Measurements from ENCODE around the gene HBB. TPM values are rescaled to one million over a fixed set of nuclear protein-coding genes. Genes with fewer than 3 reads are reported as not detected.

Gene HBB
- polyA plus RNA-seq, 2 of the 4 experiments (the other 2 are of a cell fraction) = not detected

DNA sequence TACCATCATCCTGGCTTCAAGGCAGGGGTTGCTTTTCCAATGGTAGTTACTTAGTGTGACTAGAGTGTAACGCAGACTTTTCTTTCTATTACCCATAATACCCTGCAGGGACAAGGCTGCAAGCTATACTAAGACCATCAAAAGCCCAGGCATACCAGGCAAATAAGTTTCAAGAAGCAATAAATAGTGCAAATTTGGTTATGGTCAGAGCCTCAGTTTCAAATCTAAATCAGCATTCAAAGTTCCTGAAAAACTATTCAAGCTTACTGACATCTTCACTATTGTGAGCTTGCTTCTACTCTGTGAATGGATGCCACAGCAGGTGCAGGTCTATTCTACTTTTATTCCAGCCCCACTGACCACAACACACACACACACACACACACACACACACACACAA, 2.5 kb upstream of the HBB start:
- no peak for DNase-seq (ENCODE audit: low read depth in 1 of 2, low spot score in 1 of 2)
- FAIRE-seq = no peak
- POLR2A ChIA-PET = no interaction called here
- ATAC-seq = no peak
- H3K4me1 ChIP-seq = no peaks in the 10 kb centered on the region
- H3K9me3 ChIP-seq = no peaks in the 10 kb centered on the region
- no peak for TF ChIP-seq CHD2 (IDR thresholded peaks at IDR 0.05; ENCODE audit: low read length, partially characterized antibody)
- no peak for TF ChIP-seq TP53 (CRISPR knock-in tag; IDR thresholded peaks at IDR 0.05)
- no peak for TF ChIP-seq EHF (CRISPR knock-in tag; IDR thresholded peaks at IDR 0.05)
- TF ChIP-seq SMC3 (IDR thresholded peaks at IDR 0.05) = no peak
- TF ChIP-seq RCOR1 (IDR thresholded peaks at IDR 0.05; ENCODE audit: low read depth, low read length) = no peak
- TF ChIP-seq FOSB (CRISPR knock-in tag; IDR thresholded peaks at IDR 0.05) = no peak
- TF ChIP-seq FOSL2 (IDR thresholded peaks at IDR 0.05) = no peak
- no peak for TF ChIP-seq FOSL2 (CRISPR knock-in tag; IDR thresholded peaks at IDR 0.05)
- TF ChIP-seq ZSCAN20 (CRISPR knock-in tag; IDR thresholded peaks at IDR 0.05) = no peak
- no peak for TF ChIP-seq HOXA7 (CRISPR knock-in tag; IDR thresholded peaks at IDR 0.05)
- TF ChIP-seq, protein P1, sequence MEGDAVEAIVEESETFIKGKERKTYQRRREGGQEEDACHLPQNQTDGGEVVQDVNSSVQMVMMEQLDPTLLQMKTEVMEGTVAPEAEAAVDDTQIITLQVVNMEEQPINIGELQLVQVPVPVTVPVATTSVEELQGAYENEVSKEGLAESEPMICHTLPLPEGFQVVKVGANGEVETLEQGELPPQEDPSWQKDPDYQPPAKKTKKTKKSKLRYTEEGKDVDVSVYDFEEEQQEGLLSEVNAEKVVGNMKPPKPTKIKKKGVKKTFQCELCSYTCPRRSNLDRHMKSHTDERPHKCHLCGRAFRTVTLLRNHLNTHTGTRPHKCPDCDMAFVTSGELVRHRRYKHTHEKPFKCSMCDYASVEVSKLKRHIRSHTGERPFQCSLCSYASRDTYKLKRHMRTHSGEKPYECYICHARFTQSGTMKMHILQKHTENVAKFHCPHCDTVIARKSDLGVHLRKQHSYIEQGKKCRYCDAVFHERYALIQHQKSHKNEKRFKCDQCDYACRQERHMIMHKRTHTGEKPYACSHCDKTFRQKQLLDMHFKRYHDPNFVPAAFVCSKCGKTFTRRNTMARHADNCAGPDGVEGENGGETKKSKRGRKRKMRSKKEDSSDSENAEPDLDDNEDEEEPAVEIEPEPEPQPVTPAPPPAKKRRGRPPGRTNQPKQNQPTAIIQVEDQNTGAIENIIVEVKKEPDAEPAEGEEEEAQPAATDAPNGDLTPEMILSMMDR (IDR thresholded peaks at IDR 0.05) = no peak
- TF ChIP-seq RFX5 (IDR thresholded peaks at IDR 0.05) = no peak
- TF ChIP-seq EHMT2 (IDR thresholded peaks at IDR 0.05; ENCODE audit: low read depth) = no peak
- TF ChIP-seq TFCP2L1 (CRISPR knock-in tag; IDR thresholded peaks at IDR 0.05) = no peak
- no peak for TF ChIP-seq JUN (IDR thresholded peaks at IDR 0.05)
- TF ChIP-seq NPAS2 (CRISPR knock-in tag; IDR thresholded peaks at IDR 0.05; ENCODE audit: borderline replicate concordance) = no peak
- TF ChIP-seq, protein P2, sequence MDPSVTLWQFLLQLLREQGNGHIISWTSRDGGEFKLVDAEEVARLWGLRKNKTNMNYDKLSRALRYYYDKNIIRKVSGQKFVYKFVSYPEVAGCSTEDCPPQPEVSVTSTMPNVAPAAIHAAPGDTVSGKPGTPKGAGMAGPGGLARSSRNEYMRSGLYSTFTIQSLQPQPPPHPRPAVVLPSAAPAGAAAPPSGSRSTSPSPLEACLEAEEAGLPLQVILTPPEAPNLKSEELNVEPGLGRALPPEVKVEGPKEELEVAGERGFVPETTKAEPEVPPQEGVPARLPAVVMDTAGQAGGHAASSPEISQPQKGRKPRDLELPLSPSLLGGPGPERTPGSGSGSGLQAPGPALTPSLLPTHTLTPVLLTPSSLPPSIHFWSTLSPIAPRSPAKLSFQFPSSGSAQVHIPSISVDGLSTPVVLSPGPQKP (IDR thresholded peaks at IDR 0.05; ENCODE audit: low read depth, low read length) = no peak
- TF ChIP-seq SREBF2 (IDR thresholded peaks at IDR 0.05) = no peak
- TF ChIP-seq HOXB5 (CRISPR knock-in tag; IDR thresholded peaks at IDR 0.05) = no peak
- no peak for TF ChIP-seq HEYL (CRISPR knock-in tag; IDR thresholded peaks at IDR 0.05)
- TF ChIP-seq, protein P3, sequence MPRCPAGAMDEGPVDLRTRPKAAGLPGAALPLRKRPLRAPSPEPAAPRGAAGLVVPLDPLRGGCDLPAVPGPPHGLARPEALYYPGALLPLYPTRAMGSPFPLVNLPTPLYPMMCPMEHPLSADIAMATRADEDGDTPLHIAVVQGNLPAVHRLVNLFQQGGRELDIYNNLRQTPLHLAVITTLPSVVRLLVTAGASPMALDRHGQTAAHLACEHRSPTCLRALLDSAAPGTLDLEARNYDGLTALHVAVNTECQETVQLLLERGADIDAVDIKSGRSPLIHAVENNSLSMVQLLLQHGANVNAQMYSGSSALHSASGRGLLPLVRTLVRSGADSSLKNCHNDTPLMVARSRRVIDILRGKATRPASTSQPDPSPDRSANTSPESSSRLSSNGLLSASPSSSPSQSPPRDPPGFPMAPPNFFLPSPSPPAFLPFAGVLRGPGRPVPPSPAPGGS (IDR thresholded peaks at IDR 0.05) = no peak
- H3K27ac ChIP-seq = no peak overlapping the region
- no peak overlapping the region for H3K4me3 ChIP-seq
- no peak overlapping the region for H3K4me2 ChIP-seq
- WGBS (ENCODE audit: missing lambda C conversion rate) = 85% methylated on average over 1 of the region's 1 CpG
- CTCF ChIA-PET = interaction anchor here (0.8 kb wide), 1 partner anchor 22 kb away, joined by 4 read pairs; no protein-coding TSS in a partner anchor

DNA sequence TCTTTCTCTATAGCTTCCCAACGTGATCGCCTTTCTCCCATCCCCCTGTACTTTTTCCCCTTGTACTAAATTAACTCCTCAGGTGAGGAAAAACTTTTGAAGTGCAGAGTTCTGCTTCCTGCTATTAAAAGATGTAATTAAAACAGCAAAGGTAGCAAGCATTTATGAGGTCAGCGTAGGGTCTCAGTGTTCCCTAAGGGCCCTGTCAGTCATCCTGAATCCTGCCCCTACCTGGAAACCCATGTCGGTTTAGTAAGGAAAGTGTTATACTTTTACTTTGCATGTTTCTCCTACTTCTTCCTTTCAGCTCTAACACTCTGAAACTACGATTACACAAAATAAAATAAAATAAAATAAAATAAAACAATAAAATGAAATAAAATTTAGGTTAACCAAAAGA, 1.3 kb upstream of the HBB start:
- ChIA-PET POLR2A (no interaction called here), CTCF (interaction anchor here (1.0 kb wide), 1 partner anchor 24 kb away, joined by 3 read pairs; no protein-coding TSS in a partner anchor)
- DNase-seq (ENCODE audit: low read depth in 1 of 2, low spot score in 1 of 2) = no peak
- H3K9me3 ChIP-seq = no peaks in the 10 kb centered on the region
- ATAC-seq = no peak
- no peak overlapping the region for H3K27ac ChIP-seq
- H3K4me2 ChIP-seq = no peak overlapping the region
- H3K4me3 ChIP-seq = no peak overlapping the region
- no peaks in the 10 kb centered on the region for H3K4me1 ChIP-seq
- TF ChIP-seq, protein P1 (IDR thresholded peaks at IDR 0.05) = no peak
- TF ChIP-seq EP300 (IDR thresholded peaks at IDR 0.05) (no peak), ZC3H11A (IDR thresholded peaks at IDR 0.05) (no peak), SMC3 (IDR thresholded peaks at IDR 0.05) (no peak), FOSB (CRISPR knock-in tag; IDR thresholded peaks at IDR 0.05) (no peak), CBX2 (IDR thresholded peaks at IDR 0.05; ENCODE audit: borderline replicate concordance, low read depth) (no peak), RFX5 (IDR thresholded peaks at IDR 0.05) (no peak), POLR2A (IDR thresholded peaks at IDR 0.05; ENCODE audit: low read length) (no peak), EHF (CRISPR knock-in tag; IDR thresholded peaks at IDR 0.05) (no peak), EHMT2 (IDR thresholded peaks at IDR 0.05; ENCODE audit: low read depth) (no peak), HOXB13 (CRISPR knock-in tag; IDR thresholded peaks at IDR 0.05; ENCODE audit: low read depth) (no peak), TP53 (CRISPR knock-in tag; IDR thresholded peaks at IDR 0.05) (no peak), ZSCAN20 (CRISPR knock-in tag; IDR thresholded peaks at IDR 0.05) (no peak), POLR2AphosphoS2 (conservative IDR thresholded peaks at IDR 0.05; ENCODE audit: low read length) (no peak), RCOR1 (IDR thresholded peaks at IDR 0.05; ENCODE audit: low read depth, low read length) (no peak), HOXA7 (CRISPR knock-in tag; IDR thresholded peaks at IDR 0.05) (no peak)
- TF ChIP-seq, protein P4, sequence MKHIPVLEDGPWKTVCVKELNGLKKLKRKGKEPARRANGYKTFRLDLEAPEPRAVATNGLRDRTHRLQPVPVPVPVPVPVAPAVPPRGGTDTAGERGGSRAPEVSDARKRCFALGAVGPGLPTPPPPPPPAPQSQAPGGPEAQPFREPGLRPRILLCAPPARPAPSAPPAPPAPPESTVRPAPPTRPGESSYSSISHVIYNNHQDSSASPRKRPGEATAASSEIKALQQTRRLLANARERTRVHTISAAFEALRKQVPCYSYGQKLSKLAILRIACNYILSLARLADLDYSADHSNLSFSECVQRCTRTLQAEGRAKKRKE (CRISPR knock-in tag; IDR thresholded peaks at IDR 0.05; ENCODE audit: low read depth) = no peak
- TF ChIP-seq, protein P5, sequence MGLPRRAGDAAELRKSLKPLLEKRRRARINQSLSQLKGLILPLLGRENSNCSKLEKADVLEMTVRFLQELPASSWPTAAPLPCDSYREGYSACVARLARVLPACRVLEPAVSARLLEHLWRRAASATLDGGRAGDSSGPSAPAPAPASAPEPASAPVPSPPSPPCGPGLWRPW (IDR thresholded peaks at IDR 0.05) = no peak
- no peak for FAIRE-seq
- WGBS (ENCODE audit: missing lambda C conversion rate) = 52% methylated on average over 5 of the region's 5 CpGs

Measured in A549 (cell line).